T-helper 2 cell treated with Interferon-gamma antibody and Interleukin-4, amounts not matched to agents 100 ng/mL and 5 ng/mL, for 36 hours (primary cell): ENCODE results near the gene FIGNL2. TPM values are rescaled to one million over a fixed set of nuclear protein-coding genes. Genes with fewer than 3 reads are reported as not detected.
"Not testable (repeated sequence)": the region's sequence is repeated elsewhere in the genome, so short reads cannot be mapped to it uniquely, and the experiment has no call there.

ENCODE experiments used
- intact Hi-C: fragments of 100-400 bp; cut with micrococcal nuclease; formaldehyde crosslinking; loops from one replicate; pipeline ENCODE4 v1.15.1; 2023
- total RNA-seq: library from RNA; stranded (reverse); gene quantifications from 2 replicates; pipeline ENCODE4 v1.2.3, GENCODE V29; 2022

Gene FIGNL2
- total RNA-seq, result 0.25 TPM in 2 replicates

GRCh38 chr12:51848326-51848727 lies at the start of gene FIGNL2:
TSS of gene FIGNL2 (minus strand) at chr12:51848718. CDS start at chr12:51822413, 26,305 bp downstream.
- intact Hi-C loops, result no loop called here

DNA sequence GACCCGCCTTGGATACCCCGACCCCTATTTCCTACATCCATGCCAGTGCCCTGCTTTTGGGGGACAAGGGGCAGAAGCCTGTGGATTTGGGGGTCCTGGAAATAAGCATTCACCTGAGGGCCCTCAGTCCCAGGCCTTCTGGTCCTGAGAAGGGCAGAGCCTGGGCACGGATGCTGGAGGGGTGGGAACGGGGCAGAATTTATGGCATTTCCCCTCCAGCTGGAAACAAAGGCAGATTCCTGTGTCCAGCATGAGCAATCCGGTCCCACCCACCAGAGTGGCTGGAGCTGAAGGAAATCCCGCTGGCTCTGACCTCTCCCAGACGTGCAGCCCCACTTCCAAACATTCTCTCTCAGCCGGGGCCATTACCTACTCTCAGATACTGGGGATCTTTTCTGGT lies 48.7 kb upstream of the FIGNL2 start:
- intact Hi-C loops, result no loop called here

GRCh38 chr12:51896236-51896635 lies 47.7 kb upstream of the FIGNL2 start:
- intact Hi-C loops, result no loop called here

- intact Hi-C loops, result no loop called here
Measured at GRCh38 chr12:51895378-51896135, 47.0 kb upstream of the FIGNL2 start.

- intact Hi-C loops, result no loop called here
Measured at GRCh38 chr12:51893786-51894185, 45.3 kb upstream of the FIGNL2 start.

DNA sequence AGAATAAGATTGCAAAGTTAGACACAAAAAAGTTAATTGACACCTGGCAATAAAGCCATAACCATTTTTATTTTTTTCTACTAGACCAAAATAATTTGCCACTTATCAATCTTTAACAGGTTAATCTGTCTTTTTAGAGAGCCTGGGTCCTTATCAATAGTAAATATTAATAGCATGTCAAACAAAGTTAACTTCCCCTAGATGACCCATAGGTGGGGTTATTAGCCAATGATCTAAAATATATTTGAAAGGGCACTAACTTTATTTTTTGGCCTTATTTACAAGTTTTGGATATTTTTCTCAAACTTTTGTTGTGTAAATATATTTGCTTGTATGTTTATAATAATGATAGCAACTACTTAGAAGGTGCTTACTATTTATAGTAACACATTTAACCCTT lies 43.3 kb upstream of the FIGNL2 start:
- intact Hi-C loops, result no loop called here

- intact Hi-C loops, result no loop called here
Measured at GRCh38 chr12:51890511-51891171, 42.1 kb upstream of the FIGNL2 start.

GRCh38 chr12:51890133-51890464 lies 41.6 kb upstream of the FIGNL2 start:
- intact Hi-C loops, result no loop called here

DNA sequence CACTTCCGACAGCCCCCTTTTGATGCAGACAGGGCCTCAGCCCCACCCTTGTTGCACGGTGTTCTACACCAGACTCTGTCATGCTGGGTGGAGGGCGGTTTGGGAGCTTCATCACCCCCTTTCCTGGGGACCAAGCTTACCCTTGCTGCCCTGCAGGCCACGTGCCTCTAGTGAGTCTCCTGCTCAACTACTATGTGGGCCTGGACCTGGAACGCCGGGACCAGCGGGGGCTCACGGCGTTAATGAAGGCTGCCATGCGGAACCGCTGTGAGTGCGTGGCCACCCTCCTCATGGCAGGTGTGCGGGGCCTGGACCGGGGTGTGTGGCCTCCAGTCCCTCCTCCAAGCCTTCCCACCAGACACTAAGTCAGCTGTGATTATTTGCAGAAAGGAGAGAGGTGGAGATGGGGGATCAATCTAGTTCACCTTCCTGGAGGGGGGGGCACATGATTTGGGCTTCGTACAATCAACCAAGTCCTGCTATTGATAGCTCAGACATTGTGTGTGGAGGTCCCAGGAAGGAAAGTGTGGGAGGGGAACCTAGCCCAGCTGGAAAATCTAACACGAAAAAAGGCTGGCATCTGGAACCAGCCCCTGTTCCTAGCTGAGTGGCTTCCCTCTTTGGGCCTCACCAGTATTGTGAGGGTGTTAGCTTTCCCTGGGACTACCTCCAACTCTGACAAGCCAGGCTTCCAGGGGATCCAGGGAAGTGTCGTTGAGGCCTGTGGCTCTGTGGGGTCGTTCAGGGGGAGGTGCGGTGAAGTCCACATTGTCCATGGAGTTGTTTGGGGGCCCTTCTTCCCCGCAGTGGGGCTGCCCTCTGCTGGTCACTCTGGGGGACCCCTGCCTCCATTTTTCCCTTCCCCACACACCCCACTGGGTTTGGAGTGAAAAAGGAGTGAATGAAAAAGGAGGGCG lies 41.0 kb upstream of the FIGNL2 start:
- intact Hi-C loops, result no loop called here

- intact Hi-C loops, result no loop called here
Measured at GRCh38 chr12:51888316-51889215, 40.0 kb upstream of the FIGNL2 start.

DNA sequence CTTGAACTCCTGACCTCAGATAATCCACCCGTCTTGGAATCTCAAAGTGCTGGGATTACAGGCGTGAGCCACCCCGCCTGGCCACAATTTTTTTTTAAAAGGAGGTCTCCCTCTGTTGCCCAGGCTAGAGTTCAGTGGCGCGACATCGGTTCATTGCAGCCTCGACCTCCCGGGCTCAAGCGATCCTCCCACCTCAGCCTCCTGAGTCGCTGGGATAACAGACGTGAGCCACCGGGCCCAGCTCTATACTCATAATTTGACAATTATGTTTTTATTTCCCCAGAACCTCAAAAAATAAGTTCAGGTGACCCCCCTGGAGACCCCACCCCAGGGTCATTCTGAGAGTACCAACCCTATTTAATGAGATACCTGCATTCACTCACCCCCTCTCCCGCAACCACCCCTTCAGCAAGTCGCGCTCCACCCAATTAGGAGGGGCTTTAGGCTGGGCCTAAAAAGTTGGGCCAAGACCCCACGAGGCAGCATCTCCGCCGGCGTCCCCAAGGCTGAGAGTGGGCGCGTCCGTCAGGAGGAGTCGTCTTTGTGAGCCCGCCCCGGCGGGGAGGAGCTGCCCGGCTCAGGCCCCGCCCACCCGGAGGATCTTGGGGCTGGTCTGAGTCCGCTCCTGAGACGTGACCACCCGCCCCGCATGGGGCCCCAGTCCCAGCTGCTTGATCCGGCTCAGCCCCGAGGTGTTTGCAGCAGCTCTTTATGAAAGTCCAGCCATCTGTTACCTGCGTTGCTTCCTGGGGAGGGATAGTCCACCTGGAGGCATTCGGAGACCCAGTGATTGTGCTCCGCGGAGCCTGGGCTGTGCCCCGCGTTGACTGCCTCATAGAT lies 39.2 kb upstream of the FIGNL2 start, which contains the start of gene ANKRD33:
ANKRD33 (plus strand) TSS at position 628 of the 840 bp plus-strand sequence; CDS start at position 712, 84 bp downstream.
- intact Hi-C loops, result no loop called here

DNA sequence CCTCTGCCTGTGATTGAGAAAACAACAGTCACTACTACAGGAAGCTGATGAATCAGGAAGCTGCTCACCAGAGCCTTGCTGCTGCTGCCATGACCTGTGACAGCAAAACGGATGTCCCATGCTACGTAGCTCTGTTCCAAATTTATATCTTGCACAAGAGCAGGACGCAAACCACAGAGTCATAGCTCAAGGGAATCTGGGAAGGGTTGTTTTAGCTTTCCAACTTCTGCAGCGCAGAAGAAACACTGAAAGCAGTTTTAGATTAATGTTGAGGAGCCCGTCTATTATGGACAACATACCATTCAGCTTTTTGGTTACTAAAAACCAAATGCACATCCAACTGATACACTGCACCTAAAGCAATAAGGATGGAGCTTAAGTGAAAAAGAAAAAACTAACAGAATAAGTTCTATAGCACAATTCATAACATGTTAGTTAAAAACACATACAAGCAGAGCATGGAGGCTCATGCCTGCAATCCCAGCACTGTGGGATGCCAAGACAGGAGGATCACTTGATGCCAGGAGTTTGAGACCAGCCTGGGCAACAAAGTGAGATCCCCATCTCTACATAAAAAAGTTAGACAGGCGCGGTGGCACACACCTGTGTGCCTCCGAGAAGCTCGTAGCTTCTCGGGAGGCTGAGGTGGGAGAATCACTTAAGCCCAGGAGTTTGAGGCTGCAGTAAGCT lies 37.6 kb upstream of the FIGNL2 start:
- intact Hi-C loops, result no loop called here

- intact Hi-C loops, result not testable (repeated sequence)
Measured at GRCh38 chr12:51885294-51886020, 36.9 kb upstream of the FIGNL2 start.

- intact Hi-C loops, result no loop called here
Measured at GRCh38 chr12:51884676-51885229, 36.2 kb upstream of the FIGNL2 start.

- intact Hi-C loops, result no loop called here
Measured at GRCh38 chr12:51883998-51884675, 35.6 kb upstream of the FIGNL2 start.

- intact Hi-C loops, result no loop called here
Measured at GRCh38 chr12:51883295-51883694, 34.8 kb upstream of the FIGNL2 start.

DNA sequence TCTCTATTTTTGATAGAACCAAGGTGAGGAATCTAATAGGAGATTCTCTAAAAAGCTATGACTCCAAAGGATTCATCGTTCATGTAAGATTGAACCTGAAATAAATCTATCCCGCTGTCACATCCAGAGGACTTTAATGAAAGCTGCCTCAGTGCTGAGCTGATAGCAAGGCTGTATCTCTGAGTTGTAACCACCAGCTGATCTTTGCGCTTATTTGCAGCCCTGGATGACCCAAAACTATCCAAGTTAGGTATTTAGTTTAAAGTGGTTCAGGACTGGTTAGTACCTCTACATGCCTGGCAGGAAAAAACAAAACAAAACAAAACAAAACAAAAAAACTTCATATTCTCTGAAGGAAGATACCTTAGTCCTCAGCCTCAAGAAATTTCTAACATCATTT lies 30.6 kb upstream of the FIGNL2 start:
- intact Hi-C loops, result loop anchor here (10.0 kb wide), 1 partner anchor 454 kb away; the partner anchor contains the start of gene SLC4A8

DNA sequence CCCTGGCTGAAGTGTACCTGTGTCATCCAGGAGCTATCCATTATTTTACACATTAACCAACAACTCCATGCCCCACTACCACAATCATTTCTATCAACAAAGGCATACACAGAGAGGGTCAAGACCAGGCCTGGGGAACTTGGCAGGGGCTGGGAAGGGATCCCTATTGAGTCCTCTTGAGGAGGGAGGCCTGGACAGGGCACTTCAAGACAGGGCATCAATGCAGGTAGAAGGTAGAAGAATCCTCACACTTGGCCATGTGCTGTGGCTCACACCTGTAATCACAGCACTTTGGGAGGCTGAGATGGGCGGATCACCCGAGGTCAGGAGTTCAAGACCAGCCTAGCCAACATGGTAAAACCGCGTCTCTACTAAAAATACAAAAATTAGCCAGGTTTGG lies 26.0 kb upstream of the FIGNL2 start:
- intact Hi-C loops, result loop anchor here (10.0 kb wide), 1 partner anchor 450 kb away; the partner anchor contains the start of gene SLC4A8
